ENCODE data around the gene LVRN.

GRCh38 chr5:116013936-116014335 lies 51.7 kb downstream of the LVRN start:
- TF ChIP-seq CTCF (IDR thresholded peaks at IDR 0.05) (no peak), POLR2A (IDR thresholded peaks at IDR 0.05) (no peak)
